A549 (cell line): Measurements from ENCODE around the gene NCAPH2. TPM values are rescaled to one million over a fixed set of nuclear protein-coding genes. Genes with fewer than 3 reads are reported as not detected.

Experiments
- ATAC-seq, 2 experiments: fragments of 200-7000 bp in 1 of 2; fragments of >200 bp in 1 of 2; cut with Nextera tagmentation in 1 of 2; cut with Tn5 transposase in 1 of 2; 3 replicates each; pipeline versions ENCODE4 v1.8.0 to v1.9.1; 2018 to 2020; ENCODE audit warnings: mild to moderate bottlenecking in 1 of 2, moderate library complexity in 1 of 2
- CTCF ChIA-PET: fragments of 300-600 bp; sonication (Branson Sonifier 250); formaldehyde crosslinking; extraction: SDS; loops from one replicate; lab custom pipeline; 2021; ENCODE audit warnings: antibody characterized with exemption, inconsistent platforms; lab: Yijun Ruan, JAX
- POLR2A ChIA-PET: fragments of 350-600 bp; formaldehyde crosslinking; extraction: SDS; loops from one replicate; lab custom pipeline; 2021; ENCODE audit warnings: antibody characterized with exemption, inconsistent platforms; lab: Yijun Ruan, JAX
- DNase-seq, 2 experiments: peaks; one replicate each; pipeline versions ENCODE4 v3.0.0 to v3.0.0-alpha.2; 2011 to 2016; ENCODE audit warnings: low read depth in 1 of 2, low spot score in 1 of 2
- FAIRE-seq: peaks from 2 replicates; lab custom pipeline; 2011; peaks lifted over from hg19 to GRCh38; lab: Jason Lieb, UNC
- H3K27ac ChIP-seq, 2 experiments: fragments of >200 bp; sonication (Bioruptor Twin); formaldehyde crosslinking; 3 replicates each; pipeline ENCODE4 v1.5.1; 2016 to 2017
- H3K4me1 ChIP-seq: fragments of >200 bp; sonication (Bioruptor Twin); formaldehyde crosslinking; 3 replicates; pipeline ENCODE4 v1.6.1; 2016
- H3K4me2 ChIP-seq: fragments of >200 bp; sonication (Bioruptor Twin); formaldehyde crosslinking; 3 replicates; pipeline ENCODE4 v1.6.1; 2016
- H3K4me3 ChIP-seq: fragments of >200 bp; sonication (Bioruptor Twin); formaldehyde crosslinking; 3 replicates; pipeline ENCODE4 v1.5.1; 2016
- H3K9me3 ChIP-seq: fragments of >200 bp; sonication (Bioruptor Twin); formaldehyde crosslinking; 3 replicates; pipeline ENCODE4 v1.6.1; 2016
- ATOH8 ChIP-seq: fragments of 250-450 bp; sonication (Bioruptor Pico); IDR thresholded peaks from 2 replicates; pipeline ENCODE4 v1.5.0; 2020; ENCODE audit warnings: low read depth, mild to moderate bottlenecking, moderate library complexity
- E2F6 ChIP-seq: IDR thresholded peaks from 2 replicates; pipeline ENCODE4 v1.6.1; 2012; ENCODE audit warnings: low read depth, borderline replicate concordance
- EHF ChIP-seq: fragments of 250-450 bp; sonication (Bioruptor Pico); IDR thresholded peaks from 2 replicates; pipeline ENCODE4 v1.5.0; 2020; ENCODE audit warnings: mild to moderate bottlenecking
- ELK1 ChIP-seq: fragments of 150-350 bp; IDR thresholded peaks from 2 replicates; pipeline ENCODE4 v1.6.1; 2014; ENCODE audit warnings: low read depth, mild to moderate bottlenecking, low read length
- EP300 ChIP-seq, 2 experiments: fragments of >200 bp; sonication (Bioruptor Twin); formaldehyde crosslinking; IDR thresholded peaks; 2 replicates in 1 of 2; 3 replicates in 1 of 2; pipeline ENCODE4 v1.6.1; 2016 to 2017
- GATA3 ChIP-seq: IDR thresholded peaks from 2 replicates; pipeline ENCODE4 v1.6.1; 2012; ENCODE audit warnings: borderline replicate concordance
- HES2 ChIP-seq: fragments of >200 bp; sonication (Bioruptor Twin); formaldehyde crosslinking; IDR thresholded peaks from 2 replicates; pipeline ENCODE4 v1.6.1; 2016
- KDM1A ChIP-seq: fragments of 200-600 bp; sonication (generic); IDR thresholded peaks from 2 replicates; pipeline ENCODE4 v1.6.1; 2016; ENCODE audit warnings: low read depth, mild to moderate bottlenecking
- KDM5A ChIP-seq: fragments of 200-600 bp; sonication (generic); IDR thresholded peaks from 2 replicates; pipeline ENCODE4 v1.6.1; 2016; ENCODE audit warnings: antibody characterized with exemption, mild to moderate bottlenecking
- MAX ChIP-seq: IDR thresholded peaks from 2 replicates; pipeline ENCODE4 v1.6.1; 2012
- MAZ ChIP-seq: fragments of 150-350 bp; IDR thresholded peaks from 2 replicates; pipeline ENCODE4 v1.6.1; 2014; ENCODE audit warnings: antibody characterized with exemption, low read depth, low read length, borderline replicate concordance
- RAD21 ChIP-seq, 2 experiments: fragments of >200 bp in 1 of 2; sonication (Bioruptor Twin) in 1 of 2; formaldehyde crosslinking in 1 of 2; IDR thresholded peaks in 1 of 2; conservative IDR thresholded peaks in 1 of 2; 2 replicates in 1 of 2; 3 replicates in 1 of 2; pipeline ENCODE4 v1.6.1; 2012 to 2018; ENCODE audit warnings: inconsistent platforms in 1 of 2
- RCOR1 ChIP-seq: fragments of 150-350 bp; IDR thresholded peaks from 2 replicates; pipeline ENCODE4 v1.6.1; 2014; ENCODE audit warnings: antibody characterized with exemption, low read length, low read depth
- RFX5 ChIP-seq: fragments of 450-650 bp; IDR thresholded peaks from 2 replicates; pipeline ENCODE4 v1.7.1; 2014; ENCODE audit warnings: antibody characterized with exemption, mild to moderate bottlenecking, moderate library complexity
- TFCP2L1 ChIP-seq: fragments of 250-450 bp; sonication (Bioruptor Pico); IDR thresholded peaks from 2 replicates; pipeline ENCODE4 v1.5.0; 2021; ENCODE audit warnings: mild to moderate bottlenecking
- TP53 ChIP-seq: fragments of 250-450 bp; sonication (Bioruptor Pico); IDR thresholded peaks from 2 replicates; pipeline ENCODE4 v1.5.0; 2021; ENCODE audit warnings: mild to moderate bottlenecking, moderate library complexity
- ZNF302 ChIP-seq: fragments of 250-450 bp; sonication (Bioruptor Pico); IDR thresholded peaks from 2 replicates; pipeline ENCODE4 v1.9.0; 2021; ENCODE audit warnings: inconsistent platforms, mild to moderate bottlenecking, moderate library complexity
- WGBS: methylation state at CpG from one replicate; pipeline ENCODE4 v1.1.6; 2017; ENCODE audit errors: missing lambda C conversion rate; 5-methylcytosine and 5-hydroxymethylcytosine counted together
- polyA plus RNA-seq, 4 experiments: library from polyadenylated mRNA; depleted of rRNA in 3 of 4; stranded (reverse); fragments of >200 nt; fragmentation: RNase III in 1 of 4; extraction: RNeasy Plus Mini Kit Qiagen cat#74134 plus additional on column Dnase treatment in 1 of 4; gene quantifications; 2 replicates in 3 of 4; 3 replicates in 1 of 4; pipeline ENCODE4 v1.2.3, GENCODE V29; 2011 to 2017

NCAPH2 gene
- polyA plus RNA-seq, 2 of the 4 experiments (the other 2 are of a cell fraction) = 14.3 to 27.7 TPM

GRCh38 chr22:50568626-50569025, 60.6 kb downstream of the NCAPH2 start:
- H3K9me3 ChIP-seq = no peaks in the 10 kb centered on the region
- no peak for DNase-seq
- no peaks in the 10 kb centered on the region for H3K4me1 ChIP-seq
- H3K4me2 ChIP-seq = no peak overlapping the region
- CTCF ChIA-PET = interaction anchor here (3.0 kb wide), 1 partner anchor 52 kb away, joined by 10 read pairs; no protein-coding TSS in a partner anchor
- H3K27ac ChIP-seq = no peak overlapping the region
- ATAC-seq = no peak
- no peak for TF ChIP-seq KDM1A
- TF ChIP-seq RCOR1 = no peak
- TF ChIP-seq HES2 = no peak
- TF ChIP-seq KDM5A = no peak
- TF ChIP-seq RFX5 = no peak
- TF ChIP-seq E2F6 = no peak
- no peak for TF ChIP-seq TP53 (CRISPR knock-in tag)
- TF ChIP-seq, all 56 proteins: peak for 0
- POLR2A ChIA-PET = no interaction called here
- no peak for FAIRE-seq
- H3K4me3 ChIP-seq = no peak overlapping the region
- 94% methylated on average over 7 of the region's 7 CpGs for WGBS

GRCh38 chr22:50569041-50569459, 61.0 kb downstream of the NCAPH2 start:
- no peak for FAIRE-seq
- TF ChIP-seq GATA3 (no peak), KDM5A (no peak), TP53 (CRISPR knock-in tag) (no peak), RAD21 (conservative IDR thresholded peaks at IDR 0.05 in 1 of 2, IDR thresholded peaks at IDR 0.05 in 1 of 2) (no peak), ATOH8 (CRISPR knock-in tag) (no peak), EHF (CRISPR knock-in tag) (no peak), EP300 (IDR thresholded peaks at IDR 0.05) (no peak), MAZ (no peak), ELK1 (no peak), TFCP2L1 (CRISPR knock-in tag) (no peak)
- H3K4me2 ChIP-seq = no peak overlapping the region
- H3K27ac ChIP-seq = no peak overlapping the region
- DNase-seq = no peak
- POLR2A ChIA-PET = no interaction called here
- 89% methylated on average over 4 of the region's 8 CpGs for WGBS
- no peak overlapping the region for H3K4me3 ChIP-seq
- ATAC-seq = no peak
- H3K9me3 ChIP-seq = no peaks in the 10 kb centered on the region
- H3K4me1 ChIP-seq = no peaks in the 10 kb centered on the region
- CTCF ChIA-PET = interaction anchor here (0.6 to 3.0 kb wide), 2 partner anchors 52 to 101 kb away, joined by 3 to 10 read pairs; no protein-coding TSS in a partner anchor

- no peak for ATAC-seq
- POLR2A ChIA-PET = no interaction called here
- CTCF ChIA-PET = interaction anchor here (0.6 to 3.0 kb wide), 3 partner anchors 34 to 102 kb away, joined by 3 to 10 read pairs (median 3); no protein-coding TSS in a partner anchor
- no peak for FAIRE-seq
- no peak for DNase-seq
- Histone ChIP-seq H3K4me2 (no peak overlapping the region), H3K4me3 (no peak overlapping the region), H3K9me3 (no peaks in the 10 kb centered on the region), H3K27ac (no peak overlapping the region), H3K4me1 (no peaks in the 10 kb centered on the region)
- WGBS = 87% methylated on average over 5 of the region's 13 CpGs
- no peak for TF ChIP-seq KDM5A
- TF ChIP-seq ZNF302 (CRISPR knock-in tag) = no peak
- no peak for TF ChIP-seq MAX
Measured at GRCh38 chr22:50569896-50570535, 62.0 kb downstream of the NCAPH2 start.
